Transverse colon (tissue), 3 donors: Measurements from ENCODE around the gene SLC16A6.

Experiments used
- CTCF ChIP-seq, 5 experiments: fragments of 200-600 bp in 3 of 5; fragments of 450-650 bp in 2 of 5; sonication (generic) in 3 of 5; IDR thresholded peaks; 1 replicate in 2 of 5; 2 replicates in 3 of 5; pipeline ENCODE4 v1.5.1; 2016 to 2017; ENCODE audit warnings: antibody characterized with exemption in 5 of 5, inconsistent platforms in 3 of 5, mild to moderate bottlenecking in 2 of 5, moderate library complexity in 1 of 5
- EP300 ChIP-seq: sonication (generic); formaldehyde crosslinking; IDR thresholded peaks from one replicate; pipeline ENCODE4 v1.6.1; 2017; ENCODE audit warnings: antibody characterized with exemption, low read depth
- POLR2A ChIP-seq: fragments of 450-650 bp; IDR thresholded peaks from one replicate; pipeline ENCODE4 v1.6.1; 2016; ENCODE audit warnings: antibody characterized with exemption, mild to moderate bottlenecking, moderate library complexity

DNA sequence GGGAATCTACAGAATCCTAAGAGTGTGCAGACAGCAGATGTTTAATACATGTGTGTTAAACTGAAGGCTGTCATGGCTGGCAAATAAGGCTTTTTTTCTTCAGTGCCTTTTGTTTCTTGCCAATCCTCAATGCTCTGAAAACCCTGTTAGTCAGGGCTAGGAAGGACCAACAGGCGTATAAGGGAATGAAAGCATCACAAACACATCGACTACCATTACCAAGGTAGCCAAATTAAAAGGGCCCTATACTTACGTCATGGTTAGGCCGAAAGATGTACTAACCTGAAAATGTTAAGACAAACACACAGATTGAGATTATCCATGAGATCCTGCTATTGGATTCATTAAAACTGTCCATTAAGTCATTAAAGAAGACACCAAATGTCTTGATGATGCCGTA is 13.1 kb downstream of the SLC16A6 start:
- TF ChIP-seq CTCF (IDR thresholded peaks at IDR 0.05) (no peak), POLR2A (no peak), EP300 (no peak)
